Medulla oblongata (tissue), 1 donor: Measurements from ENCODE around the gene KLF6.

ENCODE experiments used
- DNase-seq: peaks from one replicate; pipeline ENCODE4 v3.0.0-alpha.2; 2015; ENCODE audit errors: extremely low spot score

Gene KLF6

DNA sequence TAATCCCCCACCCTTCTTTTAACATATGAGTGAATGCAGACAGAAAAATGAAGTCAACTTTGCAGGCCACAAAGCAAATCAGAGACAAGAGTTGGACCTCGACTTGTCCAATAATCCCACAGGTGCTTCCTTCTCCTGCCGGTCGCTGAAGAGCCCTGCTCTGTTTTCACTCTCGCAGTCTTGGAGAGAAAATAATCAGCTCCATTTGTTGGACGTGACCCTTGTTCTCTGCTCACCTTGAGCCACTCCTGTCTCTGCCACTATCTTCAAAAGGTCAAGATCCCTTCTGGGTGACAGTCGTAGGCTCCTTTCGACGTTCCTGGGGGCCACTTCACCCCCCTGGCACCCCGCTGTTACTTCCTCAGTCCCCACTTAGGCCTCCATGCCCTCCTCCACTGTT, 2.8 kb upstream of the KLF6 start:
- no peak for DNase-seq

DNA sequence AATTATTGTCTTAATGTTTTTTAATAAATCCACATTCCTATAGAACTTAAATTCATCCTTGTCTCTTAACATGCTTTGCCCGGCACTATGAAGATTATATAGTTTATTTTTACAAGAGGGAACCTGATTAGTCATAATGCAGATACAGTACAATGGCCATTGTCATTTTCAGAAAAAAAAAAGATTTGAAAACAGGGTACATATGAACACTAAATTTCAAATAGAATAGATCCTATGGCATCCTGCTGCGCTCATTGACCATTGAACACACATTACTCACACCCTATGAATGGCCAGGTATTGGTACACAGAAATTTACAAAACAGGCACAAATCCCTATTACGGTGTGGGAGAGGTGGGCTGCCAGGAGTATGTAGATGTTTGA, 2.0 kb upstream of the KLF6 start:
- no peak for DNase-seq

DNA sequence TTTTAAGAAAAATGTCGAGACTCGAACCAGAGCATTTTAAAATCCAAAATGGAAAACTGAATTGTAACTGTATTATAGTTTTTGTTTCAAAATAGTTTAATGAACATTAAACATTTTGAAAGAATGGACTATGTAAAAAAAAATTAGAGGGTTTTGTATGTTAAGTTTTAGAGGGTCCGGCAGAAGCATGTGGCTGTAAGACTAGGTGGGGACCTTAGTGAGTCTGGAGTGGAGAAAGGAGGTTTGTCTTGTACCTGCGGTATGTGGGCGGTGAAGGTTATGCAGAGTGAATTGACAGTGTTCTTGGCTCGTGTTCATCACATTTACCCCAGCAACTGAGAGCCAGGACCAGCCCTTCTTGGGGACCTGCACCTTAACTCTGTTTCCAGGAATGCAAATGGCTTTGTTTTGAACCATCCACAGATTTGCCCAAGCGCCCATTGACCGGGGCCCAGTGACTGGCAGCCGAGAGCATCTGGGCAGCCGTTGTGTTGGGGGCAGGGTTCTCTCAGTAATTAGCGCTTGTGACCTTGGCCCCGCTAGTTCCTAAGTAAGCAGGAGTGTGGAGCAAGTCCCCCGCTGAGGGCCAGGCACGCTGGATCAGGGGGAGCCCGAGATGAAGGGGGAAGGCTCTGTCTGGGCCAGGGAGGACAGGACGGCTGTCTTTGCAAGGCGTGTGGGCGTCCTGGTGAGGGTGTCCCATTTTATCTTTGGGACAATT, 1.4 kb upstream of the KLF6 start:
- DNase-seq = peak; percentile 57

DNA sequence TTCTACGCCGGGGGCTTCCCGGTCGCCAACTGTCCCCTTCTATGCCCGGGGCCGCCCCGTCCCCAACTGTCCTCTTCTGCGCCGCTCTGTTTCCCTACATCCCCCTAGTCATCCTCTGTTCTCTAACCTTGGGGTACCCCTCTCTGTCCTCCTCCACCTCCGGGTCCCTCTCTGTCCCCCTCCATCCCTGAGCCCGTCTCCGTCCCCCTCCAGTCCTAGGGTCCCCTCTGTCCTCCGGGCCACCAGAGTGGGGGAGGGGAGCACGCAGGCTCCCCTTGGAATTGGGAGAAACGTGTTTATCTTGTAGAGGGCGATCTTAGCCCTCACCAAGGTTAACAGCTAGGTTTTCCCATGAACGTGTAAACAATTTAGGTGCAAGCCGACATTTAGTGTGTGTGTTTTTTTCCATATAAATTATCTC, 852 bp upstream of the KLF6 start:
- peak; percentile 65 for DNase-seq

DNA sequence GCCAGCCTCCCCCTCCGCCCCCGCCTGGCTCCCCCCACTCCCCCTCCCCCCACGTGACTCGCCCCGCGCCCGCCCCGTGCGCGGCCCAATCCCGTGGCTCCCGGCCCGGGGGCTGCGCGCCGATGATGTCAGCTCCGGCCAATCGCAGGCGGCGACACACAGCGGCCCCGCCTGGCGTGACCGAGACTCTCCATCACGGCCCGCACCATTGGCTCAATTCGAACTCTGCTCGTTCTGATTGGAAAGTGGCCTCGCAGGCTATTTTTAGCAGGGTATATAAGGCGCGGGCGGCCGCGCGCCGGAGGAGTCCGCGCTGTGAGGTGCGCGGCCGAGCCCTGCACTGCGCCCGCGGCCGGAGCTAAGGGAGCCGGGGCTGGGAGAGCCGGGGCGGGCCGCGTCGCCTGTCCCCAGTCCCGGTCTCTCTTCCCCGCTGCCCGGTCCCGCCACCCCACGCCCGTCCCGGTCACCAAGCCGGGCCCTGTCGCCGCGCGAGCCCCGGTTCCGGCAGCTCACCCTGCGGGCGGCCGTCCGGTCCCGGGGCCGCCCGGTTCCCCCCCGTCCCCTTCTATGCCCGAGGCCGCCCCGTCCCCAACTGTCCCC, 342 bp upstream of the KLF6 start:
- peak; percentile 98 for DNase-seq

DNA sequence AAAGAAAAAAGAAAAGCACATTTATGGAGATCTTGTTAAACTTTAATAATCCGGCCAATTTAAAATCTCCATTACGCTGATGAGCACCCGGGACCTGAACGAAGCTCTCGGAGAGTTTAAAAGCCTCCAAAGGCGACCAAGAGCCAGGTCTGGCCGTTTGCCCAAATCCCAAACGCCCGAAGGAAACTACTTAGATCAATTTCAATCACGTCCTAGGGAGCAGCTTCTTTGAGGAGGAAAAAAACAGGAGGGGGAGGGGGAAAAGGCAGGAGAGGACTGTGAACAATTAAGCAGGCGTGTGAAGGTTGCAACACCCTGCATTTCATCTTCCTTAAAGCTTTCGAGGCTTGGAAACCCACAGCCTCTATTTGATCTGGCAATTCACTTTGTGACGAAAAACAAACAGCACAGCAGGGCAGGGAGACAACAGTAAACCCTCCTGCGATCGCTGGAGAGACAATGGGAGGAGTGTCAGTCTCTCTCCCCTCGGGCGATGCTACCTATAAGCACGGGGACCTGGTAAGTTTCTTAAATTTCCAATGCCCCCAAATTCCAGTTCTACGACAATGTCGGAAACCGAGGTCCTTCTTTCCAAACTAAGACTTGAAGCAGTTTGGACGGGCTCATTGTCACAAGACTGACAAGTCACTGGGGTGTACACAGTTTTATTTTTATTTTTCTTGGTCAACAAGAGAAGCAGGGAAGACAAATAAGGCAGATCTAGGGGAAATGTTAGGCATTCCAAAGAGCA, 1.2 kb downstream of the KLF6 start:
- DNase-seq = peak; percentile 80

DNA sequence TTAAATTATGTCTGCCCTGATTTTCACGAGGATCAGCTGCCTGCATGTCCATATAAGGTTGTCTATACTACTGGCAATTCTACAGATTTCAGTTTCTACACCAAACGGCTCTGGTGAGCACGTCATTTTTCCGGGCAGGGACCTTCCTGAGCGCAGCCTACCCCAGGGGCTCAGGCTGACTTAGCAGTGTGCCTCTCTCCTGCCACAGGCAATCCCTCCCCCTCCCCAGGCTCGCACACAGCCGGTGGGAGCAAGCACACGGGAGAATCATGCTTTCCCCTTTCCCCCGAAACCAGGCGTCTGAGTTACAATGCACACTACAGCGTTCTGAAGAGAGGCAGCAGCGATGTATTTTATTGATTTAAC, 1.7 kb downstream of the KLF6 start:
- DNase-seq = peak; percentile 71

DNA sequence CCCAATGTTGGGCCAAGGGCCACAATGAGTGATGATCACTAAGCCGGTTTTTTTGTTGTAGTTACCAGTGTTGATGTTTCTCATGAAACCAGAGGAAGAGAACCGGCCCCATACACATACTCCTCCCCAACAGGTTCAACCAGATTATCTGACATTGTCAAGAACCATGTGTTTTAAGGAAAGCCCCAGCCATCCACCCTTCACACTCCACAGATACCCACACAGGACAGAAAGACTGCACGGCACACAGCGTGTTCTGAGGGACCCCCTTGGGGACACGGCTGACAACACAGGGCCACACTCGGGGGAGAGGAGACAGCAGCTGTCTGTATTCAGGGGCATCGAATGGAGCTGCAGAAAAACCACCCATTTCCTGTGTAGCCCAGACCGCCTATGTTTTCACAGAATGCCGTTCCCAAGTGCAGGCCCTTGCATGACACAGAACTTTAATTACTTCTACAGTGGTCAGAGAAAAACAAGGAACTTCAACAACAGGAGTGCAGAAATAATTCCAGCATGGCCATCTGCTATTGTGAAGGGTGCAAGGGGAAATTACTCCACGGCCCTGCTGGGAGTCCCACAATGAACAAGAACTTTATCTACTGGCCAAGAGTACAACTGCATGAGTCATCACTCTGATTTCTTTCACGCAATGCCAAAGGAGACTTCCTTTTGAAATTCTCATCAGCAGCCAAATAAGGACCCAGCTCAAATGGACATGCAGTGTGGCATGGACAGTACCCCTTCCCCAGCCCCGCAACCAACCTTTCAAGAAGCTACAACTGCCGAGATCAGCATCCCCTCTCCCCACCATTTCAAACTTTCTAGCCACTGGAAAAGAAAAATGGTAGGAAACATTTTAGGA, 2.3 kb downstream of the KLF6 start:
- DNase-seq = peak; percentile 95

DNA sequence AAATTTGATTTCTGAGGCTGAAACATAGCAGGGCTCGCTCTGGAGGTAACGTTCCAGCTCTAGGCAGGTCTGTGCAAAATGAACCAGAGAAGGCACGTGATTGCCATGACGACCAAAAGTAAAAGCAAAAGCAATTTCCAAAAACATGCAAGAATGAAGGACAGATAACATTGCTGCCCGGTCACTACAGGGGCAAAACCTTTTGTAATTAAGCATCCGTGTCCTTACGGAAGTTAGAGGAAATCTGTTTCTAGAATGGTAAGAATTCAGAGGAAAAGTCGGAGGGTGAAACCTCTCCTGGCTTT, 2.9 kb downstream of the KLF6 start:
- peak; percentile 41 for DNase-seq

DNA sequence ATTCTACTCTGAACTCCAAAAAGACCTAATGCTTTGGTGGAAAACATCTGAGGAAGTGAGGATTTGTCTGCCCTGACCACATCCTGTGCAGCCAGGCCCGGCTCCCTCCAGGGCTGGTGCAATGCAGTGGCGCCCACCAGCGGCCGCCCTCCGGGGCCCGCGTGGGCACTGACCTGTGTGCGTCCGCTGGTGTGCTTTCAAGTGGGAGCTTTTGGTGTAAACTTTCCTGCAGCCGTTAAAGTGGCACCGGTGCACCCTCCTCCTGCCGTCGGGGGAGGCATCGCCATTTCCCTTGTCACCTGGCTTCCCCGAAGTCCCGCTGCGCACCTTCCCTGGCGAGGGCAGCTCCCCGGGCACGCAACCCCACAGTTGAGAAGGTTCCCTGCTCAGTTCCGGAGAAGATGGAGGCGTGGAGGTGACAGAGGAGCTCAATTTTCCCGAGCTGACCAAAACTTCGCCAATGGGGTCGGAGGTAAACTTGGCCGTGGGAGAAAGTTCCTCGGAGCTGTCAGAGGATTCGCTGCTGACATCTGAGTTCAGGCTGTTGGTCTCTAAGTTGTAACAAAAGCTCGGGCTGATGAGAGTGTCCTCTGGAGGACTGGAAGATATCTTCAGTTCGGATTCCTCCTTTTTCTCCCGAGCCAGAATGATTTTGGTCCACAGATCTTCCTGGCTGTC, 3.4 kb downstream of the KLF6 start:
- peak; percentile 57 for DNase-seq

DNA sequence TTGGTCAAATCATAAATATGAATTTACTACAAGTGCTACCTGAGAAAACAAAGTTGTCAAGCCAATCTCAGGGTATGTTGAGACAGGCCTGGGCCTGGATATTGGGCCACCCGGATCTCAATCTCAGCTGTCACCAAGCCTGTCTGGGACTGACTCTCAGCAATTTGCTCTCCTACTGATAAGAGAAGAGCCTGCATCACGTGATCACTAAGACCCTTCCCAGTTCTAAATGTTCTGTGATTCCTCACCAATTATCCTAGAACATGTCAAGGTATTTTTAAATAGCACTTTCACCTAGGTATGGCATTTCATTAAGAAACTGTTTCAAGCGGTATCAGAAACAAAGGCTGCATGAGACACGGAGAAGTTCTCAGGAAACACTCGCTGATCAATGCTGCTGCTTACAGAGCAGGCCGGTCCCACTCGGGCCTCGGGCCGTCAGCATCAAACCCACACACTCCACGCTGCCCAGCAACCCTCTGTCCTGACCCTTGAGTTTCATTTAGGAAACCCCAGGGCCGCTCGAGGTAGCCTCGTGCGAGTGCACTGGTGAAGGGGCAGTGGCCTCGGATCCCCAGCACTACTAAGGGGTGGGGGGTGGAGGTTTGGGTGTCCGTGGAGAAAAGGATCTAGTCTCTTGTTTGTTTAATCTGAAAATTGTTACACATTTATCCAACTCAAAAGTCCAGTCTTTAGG, 4.1 kb downstream of the KLF6 start:
- DNase-seq = no peak

DNA sequence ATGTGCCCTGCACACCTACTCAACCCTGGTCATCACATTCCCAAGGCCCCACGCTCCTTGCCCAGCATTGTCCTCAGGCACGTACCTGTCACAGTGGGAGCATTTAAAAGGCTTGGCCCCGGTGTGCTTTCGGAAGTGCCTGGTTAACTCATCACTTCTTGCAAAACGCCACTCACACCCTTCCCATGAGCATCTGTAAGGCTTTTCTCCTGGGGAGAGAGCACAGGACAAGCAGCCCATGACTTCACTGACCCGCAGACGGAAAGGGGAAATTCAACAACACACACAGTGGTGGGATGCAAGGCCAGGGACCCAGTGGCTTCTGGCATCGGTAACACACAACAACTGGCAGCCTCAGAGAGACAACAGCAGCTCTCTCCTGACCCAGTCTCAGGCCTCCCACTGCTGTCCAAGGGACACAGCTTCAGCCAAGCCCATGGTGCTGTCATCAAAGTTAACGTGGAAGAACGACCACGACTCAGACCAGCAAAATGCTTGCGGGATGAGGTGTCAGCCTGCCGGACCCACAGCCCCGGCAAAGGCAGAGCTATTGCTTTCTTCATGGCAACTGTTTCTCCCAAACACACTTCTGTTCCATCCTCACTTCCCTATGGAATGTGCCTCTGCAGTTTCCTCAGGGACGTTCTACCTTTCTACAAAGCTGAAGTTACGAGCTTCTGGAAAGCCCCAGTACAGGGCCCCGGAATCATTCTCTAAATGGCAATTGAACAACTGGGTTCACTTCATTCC, 4.8 kb downstream of the KLF6 start:
- no peak for DNase-seq

DNA sequence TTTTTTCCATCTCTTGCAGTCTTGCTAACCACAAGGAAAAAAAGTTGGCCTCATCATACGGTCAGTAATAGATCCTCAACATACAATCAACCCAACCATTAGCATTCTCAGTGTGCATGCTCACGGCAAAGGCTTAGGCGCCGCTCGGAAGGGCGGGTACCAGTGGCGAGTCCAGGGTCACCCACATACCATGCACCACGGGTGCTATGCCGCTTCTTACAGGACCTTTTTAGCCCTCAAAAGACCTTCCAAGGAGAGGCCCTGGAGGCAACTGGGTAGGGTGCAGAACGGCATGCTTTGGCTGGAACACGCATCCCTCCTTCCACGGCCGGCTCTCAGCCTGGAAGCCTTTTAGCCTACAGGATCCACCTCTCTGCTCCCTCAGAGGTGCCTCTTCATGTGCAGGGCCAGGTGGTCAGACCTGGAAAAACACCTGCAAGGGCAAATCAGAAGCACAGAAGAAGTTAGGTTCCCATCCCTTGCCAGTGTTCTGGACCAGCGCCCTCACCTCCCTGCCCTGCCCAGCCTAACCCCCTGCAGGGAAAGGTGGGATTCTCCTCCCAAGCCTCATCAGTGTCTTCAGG, 5.8 kb downstream of the KLF6 start:
- DNase-seq = no peak

DNA sequence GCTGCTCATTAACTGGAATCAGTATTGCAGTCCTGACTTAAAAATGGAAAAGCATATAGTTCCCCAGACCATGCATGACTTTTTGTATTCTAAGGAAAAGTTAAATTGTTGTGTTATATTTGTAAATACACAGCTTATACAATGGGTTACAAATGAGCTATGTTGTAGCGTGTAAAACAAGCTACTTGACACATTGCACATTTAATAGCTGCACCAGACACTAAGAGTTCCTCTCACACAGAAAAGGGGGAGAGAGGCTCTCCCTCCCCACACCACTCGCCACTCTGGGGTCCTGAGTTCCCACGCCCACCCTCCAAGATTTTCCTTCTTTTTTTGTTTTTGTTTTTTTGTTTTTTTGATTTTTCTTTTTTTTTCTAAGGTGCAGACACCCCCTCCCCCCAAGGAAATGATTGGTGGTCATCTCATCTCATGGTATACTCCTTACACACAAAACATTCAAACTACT, 6.3 kb downstream of the KLF6 start:
- DNase-seq = no peak

DNA sequence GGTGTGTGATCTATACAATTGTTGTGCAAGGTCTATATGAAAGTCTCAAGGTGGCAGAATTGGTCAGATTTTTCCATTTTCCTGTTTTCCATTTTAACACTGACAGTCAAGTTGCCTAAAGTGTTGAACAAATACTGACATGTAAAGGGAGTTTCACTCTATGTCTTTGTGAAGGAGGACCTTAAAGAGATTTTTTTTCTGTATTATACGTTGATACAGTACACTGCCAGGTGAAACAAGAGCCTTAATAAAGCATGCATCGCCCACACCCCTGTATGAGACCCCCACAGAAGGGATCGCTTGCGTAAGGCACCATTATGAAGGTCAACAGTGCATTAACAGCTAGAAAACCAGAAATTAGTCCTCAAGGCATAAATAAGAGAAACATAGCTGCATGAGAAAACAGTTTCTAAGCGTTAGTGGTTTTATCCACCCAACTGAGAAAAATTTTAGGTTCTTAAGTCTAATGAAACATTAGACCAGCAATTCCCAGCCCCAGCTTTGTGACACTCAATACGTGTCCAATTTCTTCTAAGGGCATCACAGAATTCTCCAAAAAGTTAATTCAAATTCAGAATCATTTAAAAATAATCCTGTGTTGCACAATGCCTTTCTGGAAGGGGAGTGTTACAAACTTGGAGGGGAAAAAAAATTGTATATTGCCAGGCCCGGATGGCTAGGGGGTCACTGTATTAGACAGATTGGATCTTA, 6.9 kb downstream of the KLF6 start:
- DNase-seq = no peak

DNA sequence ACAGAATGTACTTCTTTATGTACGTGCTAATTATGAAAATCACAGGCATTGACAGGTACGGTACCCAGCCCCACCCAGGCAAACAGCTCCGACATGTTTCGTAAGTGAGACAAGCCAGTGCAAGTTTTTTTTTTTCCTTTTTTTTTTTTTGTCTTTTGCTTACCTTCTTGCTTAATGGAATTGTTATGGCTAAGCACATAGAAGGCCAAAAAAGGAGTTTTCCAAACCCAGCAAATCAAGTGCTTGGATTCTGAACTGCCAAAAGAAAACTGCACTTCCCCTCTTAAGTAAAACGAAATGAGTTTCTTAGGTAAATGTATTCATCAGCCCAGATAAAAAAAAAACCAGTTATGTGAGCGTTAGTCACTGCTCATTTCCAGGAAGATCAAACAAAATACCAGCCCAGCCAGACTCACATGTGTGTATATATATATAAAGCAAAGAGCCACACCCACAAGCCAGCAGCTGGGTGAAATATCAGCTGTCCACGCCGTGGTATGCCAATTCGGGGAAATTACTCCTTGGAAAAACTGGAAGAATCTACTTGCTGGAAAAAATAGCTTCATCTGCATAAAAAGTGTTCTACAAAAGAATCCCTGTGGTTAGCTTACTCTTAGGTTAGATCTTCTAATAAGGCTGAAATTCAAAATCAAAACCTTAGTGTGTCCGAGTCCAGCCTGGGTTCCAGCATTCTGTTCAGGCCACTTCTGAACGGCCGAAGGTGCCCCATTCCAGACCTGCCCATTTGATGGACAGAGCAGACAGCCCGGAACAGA, 8.0 kb downstream of the KLF6 start:
- DNase-seq = no peak

DNA sequence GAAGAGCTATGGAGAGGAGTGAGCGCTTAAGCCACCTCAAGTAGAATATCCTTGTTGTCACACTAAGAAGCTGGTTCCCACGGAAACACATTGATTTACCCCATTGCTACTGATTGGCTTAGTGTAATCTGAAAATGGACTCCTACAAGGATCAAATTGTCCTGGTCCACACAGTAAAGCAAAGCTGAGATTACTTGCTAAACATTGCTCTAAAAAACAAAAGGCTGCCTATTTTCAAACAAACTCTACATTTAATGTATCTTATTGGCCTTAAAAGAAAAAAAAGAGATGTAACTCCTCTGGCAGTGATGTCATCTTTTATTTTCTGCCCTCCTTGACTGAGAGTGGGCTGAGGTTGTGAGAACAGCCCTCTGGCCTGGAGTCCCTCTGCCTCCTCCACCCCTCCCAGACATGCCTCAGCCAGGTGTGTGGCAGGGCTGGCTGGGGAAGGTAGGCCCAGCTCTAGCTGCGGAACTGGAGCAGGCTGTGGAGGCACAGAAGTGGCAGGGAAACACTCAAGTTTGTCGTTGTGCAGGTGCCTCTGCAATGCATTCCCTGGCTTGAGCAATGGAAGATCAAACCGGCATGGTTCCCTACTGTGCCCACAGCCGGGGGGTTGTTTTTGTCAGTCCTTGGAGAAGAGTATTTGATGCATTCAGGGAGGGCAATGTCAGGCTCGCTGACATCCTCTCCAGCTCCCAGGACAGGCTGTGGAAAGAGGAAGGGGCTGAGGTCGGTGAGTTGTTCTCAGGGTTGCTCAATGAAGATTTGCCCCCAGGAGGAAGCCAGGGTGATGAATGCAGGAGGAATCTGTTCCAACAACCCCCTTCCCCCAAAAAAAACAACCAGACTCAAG, 9.1 kb downstream of the KLF6 start:
- DNase-seq = peak; percentile 56
